Measurements from ENCODE around the gene EHF. TPM values are rescaled to one million over a fixed set of nuclear protein-coding genes. Genes with fewer than 3 reads are reported as not detected.

EHF gene
- total RNA-seq, 1 donor from 2014 or later: not detected

DNA sequence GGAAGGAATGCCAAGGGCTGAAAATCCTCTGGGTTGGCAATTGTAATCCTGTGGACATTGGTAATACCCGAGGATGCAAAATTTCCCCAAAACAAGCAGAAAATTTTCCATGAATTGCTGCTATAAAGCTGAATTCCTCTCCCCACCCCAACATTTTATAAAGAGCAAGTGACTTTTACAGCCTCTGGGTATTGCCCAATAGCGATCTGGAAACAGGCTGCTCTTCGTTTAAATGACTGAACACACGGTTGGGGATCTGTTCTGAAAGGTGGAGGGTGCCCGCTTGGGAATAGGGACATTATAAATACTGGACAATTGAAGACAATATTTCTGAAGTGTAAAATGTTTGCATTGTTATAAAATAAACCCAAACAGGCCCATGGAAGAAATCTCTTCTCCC lies 20.6 kb downstream of the EHF start:
- Histone ChIP-seq H3K4me3 (ENCODE audit: low read length in 3 of 3) (no peak overlapping the region), H3K9me3 (ENCODE audit: control insufficient read depth in 3 of 3, low read length in 3 of 3) (no peaks in the 10 kb centered on the region), H3K36me3 (ENCODE audit: control insufficient read depth in 3 of 3, insufficient read depth in 3 of 3, low read length in 3 of 3) (no peaks in the 10 kb centered on the region), H3K4me1 (ENCODE audit: control insufficient read depth in 3 of 3, insufficient read depth in 3 of 3, low read length in 3 of 3) (no peaks in the 10 kb centered on the region), H3K27ac (ENCODE audit: low read depth, low read length) (no peak overlapping the region), H3K27me3 (ENCODE audit: control insufficient read depth in 3 of 3, insufficient read depth in 3 of 3, low read length in 3 of 3) (peaks cover 0 to 11% (median 4%) of the 10 kb centered on the region in 3 donors), H3K9ac (ENCODE audit: low read depth in 1 of 3, low read length in 3 of 3) (no peak overlapping the region)

DNA sequence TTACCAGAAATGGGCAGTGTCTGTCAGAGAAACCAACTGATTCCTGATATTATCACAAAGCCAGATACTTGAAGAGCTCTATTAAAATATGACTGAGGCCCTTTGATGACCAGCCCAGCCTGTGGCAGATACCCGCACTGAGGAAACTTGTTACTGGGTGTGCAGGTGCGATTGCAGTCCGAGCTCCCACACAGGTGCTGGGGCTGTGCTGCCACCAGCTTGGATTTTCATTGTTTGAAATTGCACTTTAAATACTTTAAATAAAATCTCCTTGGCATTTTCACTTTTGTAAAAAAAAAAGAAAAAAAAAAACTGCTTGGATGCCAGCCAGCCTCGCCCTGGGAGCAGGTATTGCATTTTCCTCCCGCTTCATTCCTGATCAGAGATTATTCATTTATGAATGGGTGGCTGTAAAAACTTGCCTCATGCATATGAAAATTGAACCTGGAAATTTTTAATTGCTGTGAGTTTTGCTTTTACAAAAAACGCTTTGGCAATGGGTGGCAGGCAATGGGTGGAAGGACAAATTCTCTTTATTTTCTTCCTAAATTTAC lies 21.2 kb downstream of the EHF start:
- no peak overlapping the region for H3K9ac ChIP-seq (ENCODE audit: low read depth in 1 of 3, low read length in 3 of 3)

DNA sequence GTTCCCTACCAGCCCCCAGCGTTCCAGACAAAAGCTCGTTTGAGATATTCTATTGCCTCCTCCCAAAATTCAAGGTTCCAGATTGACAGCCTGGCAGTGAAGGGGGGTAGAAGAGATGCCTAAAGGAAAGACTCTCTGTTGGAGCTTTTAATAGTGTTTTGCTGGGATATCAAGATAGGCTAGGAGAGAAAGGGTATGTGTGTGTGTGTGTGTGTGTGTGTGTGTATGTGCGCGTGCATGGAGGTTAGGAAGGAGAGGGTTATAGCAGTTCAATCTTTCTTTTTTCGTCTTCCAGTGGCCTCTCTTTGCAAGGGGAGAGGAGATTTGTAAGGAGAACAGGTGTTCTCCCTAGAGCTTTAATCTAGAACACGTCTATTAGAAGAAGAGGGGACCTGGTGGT lies 22.0 kb downstream of the EHF start:
- H3K9ac ChIP-seq (ENCODE audit: low read depth in 1 of 3, low read length in 3 of 3): no peak overlapping the region
- H3K27me3 ChIP-seq (ENCODE audit: control insufficient read depth in 3 of 3, insufficient read depth in 3 of 3, low read length in 3 of 3): peaks cover 0 to 11% (median 4%) of the 10 kb centered on the region in 3 donors
- H3K9me3 ChIP-seq (ENCODE audit: control insufficient read depth in 3 of 3, low read length in 3 of 3): no peaks in the 10 kb centered on the region
- H3K4me3 ChIP-seq (ENCODE audit: low read length in 3 of 3): no peak overlapping the region
- no peaks in the 10 kb centered on the region for H3K36me3 ChIP-seq (ENCODE audit: control insufficient read depth in 3 of 3, insufficient read depth in 3 of 3, low read length in 3 of 3)
- H3K27ac ChIP-seq (ENCODE audit: low read depth, low read length): no peak overlapping the region
- H3K4me1 ChIP-seq (ENCODE audit: control insufficient read depth in 3 of 3, insufficient read depth in 3 of 3, low read length in 3 of 3): no peaks in the 10 kb centered on the region

More for the DNA sequence above, 21.2 kb downstream of the EHF start:
- no peaks in the 10 kb centered on the region for H3K4me1 ChIP-seq (ENCODE audit: control insufficient read depth in 3 of 3, insufficient read depth in 3 of 3, low read length in 3 of 3)
- H3K27ac ChIP-seq (ENCODE audit: low read depth, low read length): no peak overlapping the region
- peaks cover 0 to 11% (median 4%) of the 10 kb centered on the region in 3 donors for H3K27me3 ChIP-seq (ENCODE audit: control insufficient read depth in 3 of 3, insufficient read depth in 3 of 3, low read length in 3 of 3)
- no peaks in the 10 kb centered on the region for H3K9me3 ChIP-seq (ENCODE audit: control insufficient read depth in 3 of 3, low read length in 3 of 3)
- H3K36me3 ChIP-seq (ENCODE audit: control insufficient read depth in 3 of 3, insufficient read depth in 3 of 3, low read length in 3 of 3): no peaks in the 10 kb centered on the region
- no peak overlapping the region for H3K4me3 ChIP-seq (ENCODE audit: low read length in 3 of 3)

DNA sequence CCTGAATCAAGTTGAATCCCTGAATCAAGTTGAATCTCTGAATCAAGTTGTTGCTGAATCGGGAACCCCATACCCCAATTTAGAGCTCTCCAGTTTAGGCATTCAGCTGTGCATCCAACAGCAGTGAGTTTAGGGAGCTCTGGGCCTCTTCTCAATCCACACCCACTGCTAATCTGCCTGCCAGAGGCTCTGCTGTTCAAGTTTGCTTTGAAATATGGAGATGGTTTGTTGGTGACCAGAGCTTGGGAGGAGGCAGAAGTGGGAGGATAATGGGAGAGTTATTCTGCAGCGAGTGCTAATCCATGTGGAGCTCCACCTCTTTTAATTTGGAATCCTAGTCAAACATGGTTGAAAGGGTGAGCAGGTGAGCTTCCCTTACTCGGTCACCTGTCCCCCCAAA lies 22.4 kb downstream of the EHF start:
- peaks cover 0 to 9% (median 4%) of the 10 kb centered on the region in 3 donors for H3K27me3 ChIP-seq (ENCODE audit: control insufficient read depth in 3 of 3, insufficient read depth in 3 of 3, low read length in 3 of 3)
- H3K9ac ChIP-seq (ENCODE audit: low read depth in 1 of 3, low read length in 3 of 3): no peak overlapping the region
- no peaks in the 10 kb centered on the region for H3K9me3 ChIP-seq (ENCODE audit: control insufficient read depth in 3 of 3, low read length in 3 of 3)
- H3K4me3 ChIP-seq (ENCODE audit: low read length in 3 of 3): no peak overlapping the region
- H3K36me3 ChIP-seq (ENCODE audit: control insufficient read depth in 3 of 3, insufficient read depth in 3 of 3, low read length in 3 of 3): no peaks in the 10 kb centered on the region
- H3K27ac ChIP-seq (ENCODE audit: low read depth, low read length): no peak overlapping the region
- no peaks in the 10 kb centered on the region for H3K4me1 ChIP-seq (ENCODE audit: control insufficient read depth in 3 of 3, insufficient read depth in 3 of 3, low read length in 3 of 3)

DNA sequence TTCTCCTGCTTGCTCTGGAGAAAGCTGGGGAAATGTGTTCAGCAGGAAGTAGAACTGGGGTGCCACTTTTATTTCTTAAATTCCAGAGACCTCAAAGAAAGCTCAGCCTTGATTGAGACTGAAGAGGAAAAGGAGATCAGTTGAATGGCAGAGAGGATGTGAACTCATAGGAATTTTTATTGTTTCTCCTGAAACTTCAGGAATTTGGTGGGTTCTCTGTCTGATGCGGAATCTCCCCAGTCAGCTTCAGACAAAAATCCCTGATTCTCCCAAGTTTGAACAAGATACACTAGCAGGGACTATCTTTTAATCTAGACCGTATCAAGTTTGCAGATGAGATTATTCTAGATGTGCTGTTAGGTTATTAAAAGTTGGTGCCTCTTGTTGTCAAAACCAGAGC lies 23.0 kb downstream of the EHF start:
- no peaks in the 10 kb centered on the region for H3K4me1 ChIP-seq (ENCODE audit: control insufficient read depth in 3 of 3, insufficient read depth in 3 of 3, low read length in 3 of 3)
- no peak overlapping the region for H3K4me3 ChIP-seq (ENCODE audit: low read length in 3 of 3)
- no peaks in the 10 kb centered on the region for H3K36me3 ChIP-seq (ENCODE audit: control insufficient read depth in 3 of 3, insufficient read depth in 3 of 3, low read length in 3 of 3)
- H3K9ac ChIP-seq (ENCODE audit: low read depth in 1 of 3, low read length in 3 of 3): no peak overlapping the region
- H3K27me3 ChIP-seq (ENCODE audit: control insufficient read depth in 3 of 3, insufficient read depth in 3 of 3, low read length in 3 of 3): peaks cover 0 to 6% (median 4%) of the 10 kb centered on the region in 3 donors
- no peak overlapping the region for H3K27ac ChIP-seq (ENCODE audit: low read depth, low read length)
- H3K9me3 ChIP-seq (ENCODE audit: control insufficient read depth in 3 of 3, low read length in 3 of 3): no peaks in the 10 kb centered on the region

DNA sequence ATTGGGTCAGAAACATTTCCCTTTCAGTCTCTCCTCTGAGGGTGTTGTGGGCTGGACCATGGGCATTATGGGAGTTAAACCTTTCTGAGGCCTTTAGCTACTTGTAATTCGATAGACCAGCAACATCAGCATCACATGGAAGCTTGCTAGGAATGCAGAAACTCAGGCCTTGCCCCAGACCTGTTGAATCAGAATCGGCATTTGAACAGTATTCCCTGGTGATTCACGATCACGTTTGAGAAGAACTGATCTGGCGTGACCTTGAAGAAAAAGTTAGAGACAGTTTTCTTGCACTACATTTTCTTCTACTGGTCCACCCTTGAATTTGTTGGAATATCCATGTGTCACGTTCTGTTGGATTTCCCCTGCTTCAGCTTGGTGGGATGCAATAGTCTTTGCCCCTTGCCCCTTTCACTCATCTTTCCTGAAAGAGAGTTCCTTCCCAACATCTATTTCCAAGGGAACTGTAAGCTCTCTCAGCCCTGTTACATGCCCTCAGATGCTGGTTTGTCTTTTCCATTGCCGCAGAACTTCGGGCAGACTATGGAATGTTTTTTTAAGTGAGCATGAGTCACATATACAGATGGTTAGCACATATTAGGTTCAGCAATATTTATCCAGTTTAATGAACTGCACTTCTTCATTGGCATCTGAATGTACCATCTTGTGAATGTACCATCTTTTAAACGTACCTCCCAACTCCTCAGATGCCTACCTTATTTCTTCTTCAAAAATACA lies 23.9 kb downstream of the EHF start:
- Histone ChIP-seq H3K27me3 (ENCODE audit: control insufficient read depth in 3 of 3, insufficient read depth in 3 of 3, low read length in 3 of 3) (peaks cover 0 to 4% (median 2%) of the 10 kb centered on the region in 3 donors), H3K9ac (ENCODE audit: low read depth in 1 of 3, low read length in 3 of 3) (no peak overlapping the region), H3K4me3 (ENCODE audit: low read length in 3 of 3) (no peak overlapping the region), H3K9me3 (ENCODE audit: control insufficient read depth in 3 of 3, low read length in 3 of 3) (no peaks in the 10 kb centered on the region), H3K4me1 (ENCODE audit: control insufficient read depth in 3 of 3, insufficient read depth in 3 of 3, low read length in 3 of 3) (no peaks in the 10 kb centered on the region), H3K36me3 (ENCODE audit: control insufficient read depth in 3 of 3, insufficient read depth in 3 of 3, low read length in 3 of 3) (no peaks in the 10 kb centered on the region), H3K27ac (ENCODE audit: low read depth, low read length) (no peak overlapping the region)

DNA sequence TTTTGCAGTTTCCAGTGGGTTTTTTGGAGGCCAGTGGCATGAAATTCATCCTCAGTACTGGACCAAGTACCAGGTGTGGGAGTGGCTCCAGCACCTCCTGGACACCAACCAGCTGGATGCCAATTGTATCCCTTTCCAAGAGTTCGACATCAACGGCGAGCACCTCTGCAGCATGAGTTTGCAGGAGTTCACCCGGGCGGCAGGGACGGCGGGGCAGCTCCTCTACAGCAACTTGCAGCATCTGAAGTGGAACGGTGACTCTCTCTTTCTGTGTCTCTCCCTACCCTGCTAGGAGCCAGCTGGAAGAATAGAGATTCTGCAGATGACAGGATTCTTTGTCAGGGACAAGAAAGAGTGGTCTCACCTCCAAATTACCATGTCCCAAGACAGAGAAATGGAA lies 25.5 kb downstream of the EHF start:
- H3K9me3 ChIP-seq (ENCODE audit: control insufficient read depth in 3 of 3, low read length in 3 of 3): no peaks in the 10 kb centered on the region
- H3K27me3 ChIP-seq (ENCODE audit: control insufficient read depth in 3 of 3, insufficient read depth in 3 of 3, low read length in 3 of 3): peaks cover 0 to 3% (median 2%) of the 10 kb centered on the region in 3 donors
- H3K4me1 ChIP-seq (ENCODE audit: control insufficient read depth in 3 of 3, insufficient read depth in 3 of 3, low read length in 3 of 3): no peaks in the 10 kb centered on the region
- no peak overlapping the region for H3K27ac ChIP-seq (ENCODE audit: low read depth, low read length)
- H3K36me3 ChIP-seq (ENCODE audit: control insufficient read depth in 3 of 3, insufficient read depth in 3 of 3, low read length in 3 of 3): no peaks in the 10 kb centered on the region
- H3K4me3 ChIP-seq (ENCODE audit: low read length in 3 of 3): no peak overlapping the region
- no peak overlapping the region for H3K9ac ChIP-seq (ENCODE audit: low read depth in 1 of 3, low read length in 3 of 3)

DNA sequence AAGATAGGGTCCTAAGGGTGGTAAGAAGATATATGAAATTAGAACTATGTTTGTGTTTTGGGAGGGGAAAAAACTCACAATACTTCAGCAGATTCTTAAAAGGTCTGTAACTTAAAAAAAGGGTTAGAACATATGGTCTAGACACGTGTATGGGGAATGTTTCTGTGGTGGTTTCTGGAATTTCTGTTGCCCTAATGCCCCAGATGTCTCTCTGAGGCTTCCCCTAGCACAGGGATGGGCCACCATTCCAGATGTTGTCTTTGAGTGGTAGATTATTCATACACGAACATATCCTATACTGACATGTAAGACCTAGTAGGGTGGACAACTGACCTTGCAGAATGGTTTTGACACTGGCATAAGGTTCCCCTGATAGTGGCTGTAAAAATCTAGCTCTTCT lies 26.2 kb downstream of the EHF start:
- no peak overlapping the region for H3K27ac ChIP-seq (ENCODE audit: low read depth, low read length)
- H3K4me1 ChIP-seq (ENCODE audit: control insufficient read depth in 3 of 3, insufficient read depth in 3 of 3, low read length in 3 of 3): no peaks in the 10 kb centered on the region
- H3K27me3 ChIP-seq (ENCODE audit: control insufficient read depth in 3 of 3, insufficient read depth in 3 of 3, low read length in 3 of 3): peaks cover 0 to 3% (median 2%) of the 10 kb centered on the region in 3 donors
- H3K9ac ChIP-seq (ENCODE audit: low read depth in 1 of 3, low read length in 3 of 3): no peak overlapping the region
- H3K36me3 ChIP-seq (ENCODE audit: control insufficient read depth in 3 of 3, insufficient read depth in 3 of 3, low read length in 3 of 3): no peaks in the 10 kb centered on the region
- H3K9me3 ChIP-seq (ENCODE audit: control insufficient read depth in 3 of 3, low read length in 3 of 3): no peaks in the 10 kb centered on the region
- H3K4me3 ChIP-seq (ENCODE audit: low read length in 3 of 3): no peak overlapping the region

DNA sequence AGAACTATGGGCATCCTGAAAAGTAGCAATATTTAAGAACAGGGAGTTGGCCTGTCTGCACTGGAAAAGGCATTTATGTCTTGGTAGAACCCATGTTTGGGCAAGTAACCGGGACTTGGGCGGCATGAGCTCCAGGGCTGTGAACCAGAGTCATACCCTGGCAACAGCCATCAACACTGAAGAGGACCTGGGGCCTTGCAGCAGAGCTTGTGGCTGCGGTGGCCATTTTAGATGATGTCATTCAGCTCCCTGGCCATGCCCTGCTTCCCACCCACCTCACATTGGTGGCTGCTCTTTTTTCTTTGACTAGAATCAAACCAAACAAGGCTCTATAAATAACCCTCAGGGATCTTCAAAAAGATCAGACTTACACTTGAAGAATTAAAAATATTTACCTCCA lies 26.6 kb downstream of the EHF start:
- no peak overlapping the region for H3K4me3 ChIP-seq (ENCODE audit: low read length in 3 of 3)
- H3K36me3 ChIP-seq (ENCODE audit: control insufficient read depth in 3 of 3, insufficient read depth in 3 of 3, low read length in 3 of 3): no peaks in the 10 kb centered on the region
- H3K9me3 ChIP-seq (ENCODE audit: control insufficient read depth in 3 of 3, low read length in 3 of 3): no peaks in the 10 kb centered on the region
- H3K4me1 ChIP-seq (ENCODE audit: control insufficient read depth in 3 of 3, insufficient read depth in 3 of 3, low read length in 3 of 3): no peaks in the 10 kb centered on the region
- H3K9ac ChIP-seq (ENCODE audit: low read depth in 1 of 3, low read length in 3 of 3): no peak overlapping the region
- peaks cover 0 to 3% (median under 1%) of the 10 kb centered on the region in 3 donors for H3K27me3 ChIP-seq (ENCODE audit: control insufficient read depth in 3 of 3, insufficient read depth in 3 of 3, low read length in 3 of 3)
- no peak overlapping the region for H3K27ac ChIP-seq (ENCODE audit: low read depth, low read length)

DNA sequence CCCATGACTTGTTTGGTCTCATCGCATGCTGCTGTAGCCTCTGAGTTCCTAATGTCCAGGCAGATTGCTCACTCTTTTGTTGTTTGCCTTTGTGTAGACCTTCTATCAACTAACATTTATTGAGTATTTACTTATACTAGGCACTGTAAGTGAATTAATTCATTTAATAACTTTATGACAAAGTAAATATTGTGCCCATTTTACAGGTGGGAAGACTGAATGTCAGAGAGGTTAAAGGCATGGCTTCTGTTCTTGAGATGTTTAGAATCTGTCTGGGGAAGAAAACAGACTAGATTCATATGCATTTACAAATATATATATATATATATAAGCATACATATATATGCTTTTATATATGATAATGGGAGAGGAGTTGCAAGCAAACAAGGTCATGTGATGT lies 27.1 kb downstream of the EHF start:
- no peaks in the 10 kb centered on the region for H3K4me1 ChIP-seq (ENCODE audit: control insufficient read depth in 3 of 3, insufficient read depth in 3 of 3, low read length in 3 of 3)
- peaks cover 0 to 3% (median 0%) of the 10 kb centered on the region in 3 donors for H3K27me3 ChIP-seq (ENCODE audit: control insufficient read depth in 3 of 3, insufficient read depth in 3 of 3, low read length in 3 of 3)
- no peaks in the 10 kb centered on the region for H3K36me3 ChIP-seq (ENCODE audit: control insufficient read depth in 3 of 3, insufficient read depth in 3 of 3, low read length in 3 of 3)
- no peak overlapping the region for H3K27ac ChIP-seq (ENCODE audit: low read depth, low read length)
- no peak overlapping the region for H3K9ac ChIP-seq (ENCODE audit: low read depth in 1 of 3, low read length in 3 of 3)
- H3K9me3 ChIP-seq (ENCODE audit: control insufficient read depth in 3 of 3, low read length in 3 of 3): no peaks in the 10 kb centered on the region
- no peak overlapping the region for H3K4me3 ChIP-seq (ENCODE audit: low read length in 3 of 3)

All from skeletal muscle tissue (tissue), 4 donors.